ENCODE measurements around the gene SMIM45.

The SMIM45 gene

DNA sequence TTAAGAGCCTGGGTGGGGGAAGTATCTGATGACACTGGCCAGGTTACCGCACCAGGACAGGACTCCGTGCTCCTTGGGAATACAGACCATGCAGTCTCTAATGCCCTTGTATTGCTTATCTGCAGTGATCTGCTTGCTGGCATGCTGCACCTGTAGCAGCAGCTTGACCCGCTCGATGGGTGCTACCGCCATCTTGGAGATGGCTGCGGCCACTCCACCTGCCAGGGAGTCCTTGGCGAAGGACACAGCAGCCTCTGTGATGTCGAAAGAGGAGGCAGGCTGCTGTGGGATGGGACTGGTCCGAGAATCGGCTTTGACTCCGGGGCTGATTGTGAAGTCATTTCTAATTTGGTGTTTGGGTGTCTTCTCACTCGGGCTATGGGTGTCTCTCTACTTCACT, 49.8 kb downstream of the SMIM45 start (continued):
- TF ChIP-seq, protein P1, sequence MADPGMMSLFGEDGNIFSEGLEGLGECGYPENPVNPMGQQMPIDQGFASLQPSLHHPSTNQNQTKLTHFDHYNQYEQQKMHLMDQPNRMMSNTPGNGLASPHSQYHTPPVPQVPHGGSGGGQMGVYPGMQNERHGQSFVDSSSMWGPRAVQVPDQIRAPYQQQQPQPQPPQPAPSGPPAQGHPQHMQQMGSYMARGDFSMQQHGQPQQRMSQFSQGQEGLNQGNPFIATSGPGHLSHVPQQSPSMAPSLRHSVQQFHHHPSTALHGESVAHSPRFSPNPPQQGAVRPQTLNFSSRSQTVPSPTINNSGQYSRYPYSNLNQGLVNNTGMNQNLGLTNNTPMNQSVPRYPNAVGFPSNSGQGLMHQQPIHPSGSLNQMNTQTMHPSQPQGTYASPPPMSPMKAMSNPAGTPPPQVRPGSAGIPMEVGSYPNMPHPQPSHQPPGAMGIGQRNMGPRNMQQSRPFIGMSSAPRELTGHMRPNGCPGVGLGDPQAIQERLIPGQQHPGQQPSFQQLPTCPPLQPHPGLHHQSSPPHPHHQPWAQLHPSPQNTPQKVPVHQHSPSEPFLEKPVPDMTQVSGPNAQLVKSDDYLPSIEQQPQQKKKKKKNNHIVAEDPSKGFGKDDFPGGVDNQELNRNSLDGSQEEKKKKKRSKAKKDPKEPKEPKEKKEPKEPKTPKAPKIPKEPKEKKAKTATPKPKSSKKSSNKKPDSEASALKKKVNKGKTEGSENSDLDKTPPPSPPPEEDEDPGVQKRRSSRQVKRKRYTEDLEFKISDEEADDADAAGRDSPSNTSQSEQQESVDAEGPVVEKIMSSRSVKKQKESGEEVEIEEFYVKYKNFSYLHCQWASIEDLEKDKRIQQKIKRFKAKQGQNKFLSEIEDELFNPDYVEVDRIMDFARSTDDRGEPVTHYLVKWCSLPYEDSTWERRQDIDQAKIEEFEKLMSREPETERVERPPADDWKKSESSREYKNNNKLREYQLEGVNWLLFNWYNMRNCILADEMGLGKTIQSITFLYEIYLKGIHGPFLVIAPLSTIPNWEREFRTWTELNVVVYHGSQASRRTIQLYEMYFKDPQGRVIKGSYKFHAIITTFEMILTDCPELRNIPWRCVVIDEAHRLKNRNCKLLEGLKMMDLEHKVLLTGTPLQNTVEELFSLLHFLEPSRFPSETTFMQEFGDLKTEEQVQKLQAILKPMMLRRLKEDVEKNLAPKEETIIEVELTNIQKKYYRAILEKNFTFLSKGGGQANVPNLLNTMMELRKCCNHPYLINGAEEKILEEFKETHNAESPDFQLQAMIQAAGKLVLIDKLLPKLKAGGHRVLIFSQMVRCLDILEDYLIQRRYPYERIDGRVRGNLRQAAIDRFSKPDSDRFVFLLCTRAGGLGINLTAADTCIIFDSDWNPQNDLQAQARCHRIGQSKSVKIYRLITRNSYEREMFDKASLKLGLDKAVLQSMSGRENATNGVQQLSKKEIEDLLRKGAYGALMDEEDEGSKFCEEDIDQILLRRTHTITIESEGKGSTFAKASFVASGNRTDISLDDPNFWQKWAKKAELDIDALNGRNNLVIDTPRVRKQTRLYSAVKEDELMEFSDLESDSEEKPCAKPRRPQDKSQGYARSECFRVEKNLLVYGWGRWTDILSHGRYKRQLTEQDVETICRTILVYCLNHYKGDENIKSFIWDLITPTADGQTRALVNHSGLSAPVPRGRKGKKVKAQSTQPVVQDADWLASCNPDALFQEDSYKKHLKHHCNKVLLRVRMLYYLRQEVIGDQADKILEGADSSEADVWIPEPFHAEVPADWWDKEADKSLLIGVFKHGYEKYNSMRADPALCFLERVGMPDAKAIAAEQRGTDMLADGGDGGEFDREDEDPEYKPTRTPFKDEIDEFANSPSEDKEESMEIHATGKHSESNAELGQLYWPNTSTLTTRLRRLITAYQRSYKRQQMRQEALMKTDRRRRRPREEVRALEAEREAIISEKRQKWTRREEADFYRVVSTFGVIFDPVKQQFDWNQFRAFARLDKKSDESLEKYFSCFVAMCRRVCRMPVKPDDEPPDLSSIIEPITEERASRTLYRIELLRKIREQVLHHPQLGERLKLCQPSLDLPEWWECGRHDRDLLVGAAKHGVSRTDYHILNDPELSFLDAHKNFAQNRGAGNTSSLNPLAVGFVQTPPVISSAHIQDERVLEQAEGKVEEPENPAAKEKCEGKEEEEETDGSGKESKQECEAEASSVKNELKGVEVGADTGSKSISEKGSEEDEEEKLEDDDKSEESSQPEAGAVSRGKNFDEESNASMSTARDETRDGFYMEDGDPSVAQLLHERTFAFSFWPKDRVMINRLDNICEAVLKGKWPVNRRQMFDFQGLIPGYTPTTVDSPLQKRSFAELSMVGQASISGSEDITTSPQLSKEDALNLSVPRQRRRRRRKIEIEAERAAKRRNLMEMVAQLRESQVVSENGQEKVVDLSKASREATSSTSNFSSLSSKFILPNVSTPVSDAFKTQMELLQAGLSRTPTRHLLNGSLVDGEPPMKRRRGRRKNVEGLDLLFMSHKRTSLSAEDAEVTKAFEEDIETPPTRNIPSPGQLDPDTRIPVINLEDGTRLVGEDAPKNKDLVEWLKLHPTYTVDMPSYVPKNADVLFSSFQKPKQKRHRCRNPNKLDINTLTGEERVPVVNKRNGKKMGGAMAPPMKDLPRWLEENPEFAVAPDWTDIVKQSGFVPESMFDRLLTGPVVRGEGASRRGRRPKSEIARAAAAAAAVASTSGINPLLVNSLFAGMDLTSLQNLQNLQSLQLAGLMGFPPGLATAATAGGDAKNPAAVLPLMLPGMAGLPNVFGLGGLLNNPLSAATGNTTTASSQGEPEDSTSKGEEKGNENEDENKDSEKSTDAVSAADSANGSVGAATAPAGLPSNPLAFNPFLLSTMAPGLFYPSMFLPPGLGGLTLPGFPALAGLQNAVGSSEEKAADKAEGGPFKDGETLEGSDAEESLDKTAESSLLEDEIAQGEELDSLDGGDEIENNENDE (IDR thresholded peaks at IDR 0.05; ENCODE audit: insufficient replicate concordance, low read length): no peak
- no peak for TF ChIP-seq SIN3A (conservative IDR thresholded peaks at IDR 0.05 in 1 of 2, IDR thresholded peaks at IDR 0.05 in 1 of 2; ENCODE audit: low read depth in 1 of 2, low read length in 2 of 2)
- no peak for TF ChIP-seq SAP30 (IDR thresholded peaks at IDR 0.05; ENCODE audit: insufficient read depth, insufficient replicate concordance, low read length)
- no peak for TF ChIP-seq BACH1 (IDR thresholded peaks at IDR 0.05; ENCODE audit: low read length)
- TF ChIP-seq NRF1 (IDR thresholded peaks at IDR 0.05; ENCODE audit: low read depth, low read length): no peak
- no peak for TF ChIP-seq NANOG (IDR thresholded peaks at IDR 0.05; ENCODE audit: insufficient read depth, low read depth, low read length, poor library complexity, severe bottlenecking)
- TF ChIP-seq CEBPB (IDR thresholded peaks at IDR 0.05; ENCODE audit: low read depth, low read length): no peak
- no peak for TF ChIP-seq POLR2A (IDR thresholded peaks at IDR 0.05; ENCODE audit: control extremely low read depth in 1 of 2, low read depth in 2 of 2, low read length in 2 of 2)
- no peak for TF ChIP-seq HDAC2 (IDR thresholded peaks at IDR 0.05; ENCODE audit: borderline replicate concordance in 1 of 2, low read depth in 2 of 2, low read length in 2 of 2)
- TF ChIP-seq CBX8 (IDR thresholded peaks at IDR 0.05; ENCODE audit: borderline replicate concordance, low read depth, low read length): no peak
- no peak for TF ChIP-seq FOSL1 (IDR thresholded peaks at IDR 0.05; ENCODE audit: insufficient read depth, low read depth, low read length)
- no peak for TF ChIP-seq KDM5A (IDR thresholded peaks at IDR 0.05; ENCODE audit: low read length)

All from H1 (cell line).